HepG2 (cell line): Measurements from ENCODE around the gene TMEM170B. TPM values are rescaled to one million over a fixed set of nuclear protein-coding genes. Genes with fewer than 3 reads are reported as not detected.

Experiments
- GABPA ChIP-seq, 2 experiments: IDR thresholded peaks; 2 replicates each; pipeline ENCODE4 v1.6.1; 2011 to 2016; ENCODE audit warnings: low read depth in 2 of 2, low read length in 1 of 2, missing biosample characterization in 1 of 2, missing genetic modification characterization in 1 of 2
- HDAC2 ChIP-seq: sonication (generic); formaldehyde crosslinking; IDR thresholded peaks from 2 replicates; pipeline ENCODE4 v1.4.0; 2020; ENCODE audit warnings: missing genetic modification reagents
- HNF4G ChIP-seq, 2 experiments: sonication (generic) in 1 of 2; formaldehyde crosslinking in 1 of 2; IDR thresholded peaks; 2 replicates each; pipeline versions ENCODE4 v1.4.0 to v1.6.1; 2011 to 2020; ENCODE audit warnings: borderline replicate concordance in 2 of 2, low read depth in 2 of 2, mild to moderate bottlenecking in 2 of 2, low read length in 1 of 2, missing genetic modification reagents in 1 of 2, moderate library complexity in 1 of 2
- MED1 ChIP-seq: sonication (generic); formaldehyde crosslinking; IDR thresholded peaks from 2 replicates; pipeline ENCODE4 v1.4.0; 2020; ENCODE audit warnings: missing genetic modification reagents
- MTF1 ChIP-seq: sonication (generic); formaldehyde crosslinking; IDR thresholded peaks from 2 replicates; pipeline ENCODE4 v1.5.0; 2020; ENCODE audit warnings: missing genetic modification reagents
- NCOA2 ChIP-seq: sonication (generic); formaldehyde crosslinking; IDR thresholded peaks from 2 replicates; pipeline ENCODE4 v1.8.0; 2022; ENCODE audit warnings: inconsistent platforms
- NCOR1 ChIP-seq: fragments of 200-600 bp; sonication (generic); IDR thresholded peaks from 2 replicates; pipeline ENCODE4 v1.7.0; 2017; ENCODE audit warnings: antibody characterized with exemption, low read length, borderline replicate concordance
- NR2F1 ChIP-seq, 2 experiments: fragments of 450-650 bp in 1 of 2; formaldehyde crosslinking in 1 of 2; IDR thresholded peaks; 2 replicates each; pipeline versions ENCODE4 v1.5.0 to v1.6.1; 2016 to 2020; ENCODE audit warnings: mild to moderate bottlenecking in 1 of 2, missing compliant biosample characterization in 1 of 2, missing genetic modification reagents in 1 of 2, moderate library complexity in 1 of 2
- POGZ ChIP-seq: sonication (generic); formaldehyde crosslinking; IDR thresholded peaks from 2 replicates; pipeline ENCODE4 v1.4.0; 2020; ENCODE audit warnings: mild to moderate bottlenecking, missing genetic modification reagents
- POLR2G ChIP-seq: fragments of 200-400 bp; formaldehyde crosslinking; IDR thresholded peaks from 2 replicates; pipeline ENCODE4 v1.6.1; 2018; ENCODE audit warnings: mild to moderate bottlenecking, low read depth, low read length, moderate library complexity
- REXO4 ChIP-seq: sonication (generic); formaldehyde crosslinking; IDR thresholded peaks from 2 replicates; pipeline ENCODE4 v1.8.0; 2022; ENCODE audit warnings: missing genetic modification reagents, mild to moderate bottlenecking, borderline replicate concordance
- SOX6 ChIP-seq, 2 experiments: fragments of 450-650 bp in 1 of 2; sonication (generic) in 1 of 2; formaldehyde crosslinking in 1 of 2; IDR thresholded peaks; 2 replicates each; pipeline versions ENCODE4 v1.4.0 to v1.6.1; 2017 to 2020; ENCODE audit warnings: antibody characterized with exemption in 1 of 2, mild to moderate bottlenecking in 1 of 2, missing genetic modification reagents in 1 of 2
- polyA plus RNA-seq, 8 experiments: library from polyadenylated mRNA; depleted of rRNA in 3 of 8; stranded (reverse) in 7 of 8; unstranded in 1 of 8; fragments of >200 nt; fragmentation: Illumina TruSeq in 4 of 8; extraction: Trizol in 4 of 8; gene quantifications; 2 replicates each; pipeline versions ENCODE4 v1.2.1 to v1.2.3, GENCODE V29; 2011 to 2016; ENCODE audit warnings: low read depth in 4 of 8, missing spikeins in 1 of 8, mixed read lengths in 1 of 8; ENCODE audit not compliant: insufficient read depth in 1 of 8
- total RNA-seq, 5 experiments: library from RNA; depleted of rRNA; stranded (reverse); fragments of >200 nt; fragmentation: Illumina TruSeq; extraction: Trizol; gene quantifications; 2 replicates each; pipeline ENCODE4 v1.2.3, GENCODE V29; 2016; ENCODE audit warnings: low read depth in 1 of 5
- TF ChIP-seq, protein P1 (sequence below): IDR thresholded peaks from 2 replicates; pipeline ENCODE4 v1.6.1; 2016; ENCODE audit warnings: low read depth
- TF ChIP-seq, protein P2 (sequence below): sonication (generic); formaldehyde crosslinking; IDR thresholded peaks from 2 replicates; pipeline ENCODE4 v1.8.0; 2022; ENCODE audit warnings: mild to moderate bottlenecking, missing genetic modification reagents, borderline replicate concordance
- TF ChIP-seq, protein P3 (sequence below): sonication (generic); formaldehyde crosslinking; IDR thresholded peaks from 2 replicates; pipeline ENCODE4 v1.4.0; 2020; ENCODE audit warnings: missing genetic modification reagents
- TF ChIP-seq, protein P4 (sequence below): sonication (generic); formaldehyde crosslinking; conservative IDR thresholded peaks from 2 replicates; pipeline ENCODE4 v1.4.0; 2020; ENCODE audit warnings: mild to moderate bottlenecking, missing genetic modification reagents, moderate library complexity

TMEM170B gene
- total and polyA plus RNA-seq, 2 of the 13 experiments (the other 11 are each of a cell fraction or from before 2014, with no cell fraction given): 3.3 to 9.4 TPM

DNA sequence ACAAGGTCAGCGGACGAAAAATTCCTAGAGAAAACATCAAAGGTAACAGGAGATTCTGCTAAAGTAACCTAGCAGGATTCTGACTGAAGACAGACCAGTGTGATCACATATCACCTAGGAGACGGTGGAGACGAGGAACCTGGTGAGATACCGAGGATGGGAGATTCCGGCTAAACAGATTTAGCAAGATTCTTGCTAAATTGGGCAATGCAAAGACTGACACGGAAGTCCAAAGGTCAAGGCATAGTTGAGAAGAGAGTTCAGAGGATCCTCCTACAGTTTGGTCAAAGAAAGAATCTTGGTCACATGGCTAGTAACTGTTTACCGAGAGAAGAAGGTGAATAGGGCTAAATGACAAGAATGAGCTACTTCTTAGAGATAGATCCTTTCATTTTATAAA is 61.1 kb downstream of the TMEM170B start (continued):
- TF ChIP-seq, protein P1, sequence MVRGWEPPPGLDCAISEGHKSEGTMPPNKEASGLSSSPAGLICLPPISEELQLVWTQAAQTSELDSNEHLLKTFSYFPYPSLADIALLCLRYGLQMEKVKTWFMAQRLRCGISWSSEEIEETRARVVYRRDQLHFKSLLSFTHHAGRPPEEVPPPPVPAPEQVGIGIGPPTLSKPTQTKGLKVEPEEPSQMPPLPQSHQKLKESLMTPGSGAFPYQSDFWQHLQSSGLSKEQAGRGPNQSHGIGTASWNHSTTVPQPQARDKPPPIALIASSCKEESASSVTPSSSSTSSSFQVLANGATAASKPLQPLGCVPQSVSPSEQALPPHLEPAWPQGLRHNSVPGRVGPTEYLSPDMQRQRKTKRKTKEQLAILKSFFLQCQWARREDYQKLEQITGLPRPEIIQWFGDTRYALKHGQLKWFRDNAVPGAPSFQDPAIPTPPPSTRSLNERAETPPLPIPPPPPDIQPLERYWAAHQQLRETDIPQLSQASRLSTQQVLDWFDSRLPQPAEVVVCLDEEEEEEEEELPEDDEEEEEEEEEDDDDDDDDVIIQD: peak; percentile 53; the same call in 1 of the 2 replicates
- peak; percentile 55; the same call in 1 of the 2 replicates for TF ChIP-seq HDAC2 (CRISPR knock-in tag)
- peak; percentile 47; the same call in 1 of the 2 replicates for TF ChIP-seq NCOA2 (CRISPR knock-in tag)
- TF ChIP-seq MED1 (CRISPR knock-in tag): peak; percentile 54; the same call in 1 of the 2 replicates
- TF ChIP-seq, protein P2, sequence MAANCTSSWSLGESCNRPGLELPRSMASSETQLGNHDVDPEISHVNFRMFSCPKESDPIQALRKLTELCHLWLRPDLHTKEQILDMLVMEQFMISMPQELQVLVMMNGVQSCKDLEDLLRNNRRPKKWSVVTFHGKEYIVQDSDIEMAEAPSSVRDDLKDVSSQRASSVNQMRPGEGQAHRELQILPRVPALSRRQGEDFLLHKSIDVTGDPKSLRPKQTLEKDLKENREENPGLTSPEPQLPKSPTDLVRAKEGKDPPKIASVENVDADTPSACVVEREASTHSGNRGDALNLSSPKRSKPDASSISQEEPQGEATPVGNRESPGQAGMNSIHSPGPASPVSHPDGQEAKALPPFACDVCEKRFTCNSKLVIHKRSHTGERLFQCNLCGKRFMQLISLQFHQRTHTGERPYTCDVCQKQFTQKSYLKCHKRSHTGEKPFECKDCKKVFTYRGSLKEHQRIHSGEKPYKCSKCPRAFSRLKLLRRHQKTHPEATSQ (CRISPR knock-in tag): no peak
- peak; percentile 52 to 57; a peak in 2 of 4 replicates for TF ChIP-seq NR2F1 (CRISPR knock-in tag; IDR thresholded peaks at IDR 0.05)
- TF ChIP-seq NCOR1: peak; percentile 56; the same call in 1 of the 2 replicates
- peak; percentile 89 for TF ChIP-seq HNF4G (IDR thresholded peaks at IDR 0.05; ENCODE audit: borderline replicate concordance, low read depth, low read length)
- TF ChIP-seq HNF4G (CRISPR knock-in tag; IDR thresholded peaks at IDR 0.05; ENCODE audit: borderline replicate concordance, low read depth): peak; percentile 68; the same call in 1 of the 2 replicates
- no peak for TF ChIP-seq MTF1 (CRISPR knock-in tag)
- TF ChIP-seq, protein P3, sequence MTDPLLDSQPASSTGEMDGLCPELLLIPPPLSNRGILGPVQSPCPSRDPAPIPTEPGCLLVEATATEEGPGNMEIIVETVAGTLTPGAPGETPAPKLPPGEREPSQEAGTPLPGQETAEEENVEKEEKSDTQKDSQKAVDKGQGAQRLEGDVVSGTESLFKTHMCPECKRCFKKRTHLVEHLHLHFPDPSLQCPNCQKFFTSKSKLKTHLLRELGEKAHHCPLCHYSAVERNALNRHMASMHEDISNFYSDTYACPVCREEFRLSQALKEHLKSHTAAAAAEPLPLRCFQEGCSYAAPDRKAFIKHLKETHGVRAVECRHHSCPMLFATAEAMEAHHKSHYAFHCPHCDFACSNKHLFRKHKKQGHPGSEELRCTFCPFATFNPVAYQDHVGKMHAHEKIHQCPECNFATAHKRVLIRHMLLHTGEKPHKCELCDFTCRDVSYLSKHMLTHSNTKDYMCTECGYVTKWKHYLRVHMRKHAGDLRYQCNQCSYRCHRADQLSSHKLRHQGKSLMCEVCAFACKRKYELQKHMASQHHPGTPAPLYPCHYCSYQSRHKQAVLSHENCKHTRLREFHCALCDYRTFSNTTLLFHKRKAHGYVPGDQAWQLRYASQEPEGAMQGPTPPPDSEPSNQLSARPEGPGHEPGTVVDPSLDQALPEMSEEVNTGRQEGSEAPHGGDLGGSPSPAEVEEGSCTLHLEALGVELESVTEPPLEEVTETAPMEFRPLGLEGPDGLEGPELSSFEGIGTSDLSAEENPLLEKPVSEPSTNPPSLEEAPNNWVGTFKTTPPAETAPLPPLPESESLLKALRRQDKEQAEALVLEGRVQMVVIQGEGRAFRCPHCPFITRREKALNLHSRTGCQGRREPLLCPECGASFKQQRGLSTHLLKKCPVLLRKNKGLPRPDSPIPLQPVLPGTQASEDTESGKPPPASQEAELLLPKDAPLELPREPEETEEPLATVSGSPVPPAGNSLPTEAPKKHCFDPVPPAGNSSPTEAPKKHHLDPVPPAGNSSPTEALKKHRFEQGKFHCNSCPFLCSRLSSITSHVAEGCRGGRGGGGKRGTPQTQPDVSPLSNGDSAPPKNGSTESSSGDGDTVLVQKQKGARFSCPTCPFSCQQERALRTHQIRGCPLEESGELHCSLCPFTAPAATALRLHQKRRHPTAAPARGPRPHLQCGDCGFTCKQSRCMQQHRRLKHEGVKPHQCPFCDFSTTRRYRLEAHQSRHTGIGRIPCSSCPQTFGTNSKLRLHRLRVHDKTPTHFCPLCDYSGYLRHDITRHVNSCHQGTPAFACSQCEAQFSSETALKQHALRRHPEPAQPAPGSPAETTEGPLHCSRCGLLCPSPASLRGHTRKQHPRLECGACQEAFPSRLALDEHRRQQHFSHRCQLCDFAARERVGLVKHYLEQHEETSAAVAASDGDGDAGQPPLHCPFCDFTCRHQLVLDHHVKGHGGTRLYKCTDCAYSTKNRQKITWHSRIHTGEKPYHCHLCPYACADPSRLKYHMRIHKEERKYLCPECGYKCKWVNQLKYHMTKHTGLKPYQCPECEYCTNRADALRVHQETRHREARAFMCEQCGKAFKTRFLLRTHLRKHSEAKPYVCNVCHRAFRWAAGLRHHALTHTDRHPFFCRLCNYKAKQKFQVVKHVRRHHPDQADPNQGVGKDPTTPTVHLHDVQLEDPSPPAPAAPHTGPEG: no peak
- TF ChIP-seq, protein P4, sequence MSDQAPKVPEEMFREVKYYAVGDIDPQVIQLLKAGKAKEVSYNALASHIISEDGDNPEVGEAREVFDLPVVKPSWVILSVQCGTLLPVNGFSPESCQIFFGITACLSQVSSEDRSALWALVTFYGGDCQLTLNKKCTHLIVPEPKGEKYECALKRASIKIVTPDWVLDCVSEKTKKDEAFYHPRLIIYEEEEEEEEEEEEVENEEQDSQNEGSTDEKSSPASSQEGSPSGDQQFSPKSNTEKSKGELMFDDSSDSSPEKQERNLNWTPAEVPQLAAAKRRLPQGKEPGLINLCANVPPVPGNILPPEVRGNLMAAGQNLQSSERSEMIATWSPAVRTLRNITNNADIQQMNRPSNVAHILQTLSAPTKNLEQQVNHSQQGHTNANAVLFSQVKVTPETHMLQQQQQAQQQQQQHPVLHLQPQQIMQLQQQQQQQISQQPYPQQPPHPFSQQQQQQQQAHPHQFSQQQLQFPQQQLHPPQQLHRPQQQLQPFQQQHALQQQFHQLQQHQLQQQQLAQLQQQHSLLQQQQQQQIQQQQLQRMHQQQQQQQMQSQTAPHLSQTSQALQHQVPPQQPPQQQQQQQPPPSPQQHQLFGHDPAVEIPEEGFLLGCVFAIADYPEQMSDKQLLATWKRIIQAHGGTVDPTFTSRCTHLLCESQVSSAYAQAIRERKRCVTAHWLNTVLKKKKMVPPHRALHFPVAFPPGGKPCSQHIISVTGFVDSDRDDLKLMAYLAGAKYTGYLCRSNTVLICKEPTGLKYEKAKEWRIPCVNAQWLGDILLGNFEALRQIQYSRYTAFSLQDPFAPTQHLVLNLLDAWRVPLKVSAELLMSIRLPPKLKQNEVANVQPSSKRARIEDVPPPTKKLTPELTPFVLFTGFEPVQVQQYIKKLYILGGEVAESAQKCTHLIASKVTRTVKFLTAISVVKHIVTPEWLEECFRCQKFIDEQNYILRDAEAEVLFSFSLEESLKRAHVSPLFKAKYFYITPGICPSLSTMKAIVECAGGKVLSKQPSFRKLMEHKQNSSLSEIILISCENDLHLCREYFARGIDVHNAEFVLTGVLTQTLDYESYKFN (CRISPR knock-in tag): peak; percentile 57
- no peak for TF ChIP-seq POLR2G
- TF ChIP-seq SOX6 (IDR thresholded peaks at IDR 0.05): no peak
- TF ChIP-seq SOX6 (CRISPR knock-in tag; IDR thresholded peaks at IDR 0.05): peak; percentile 69; the same call in 1 of the 2 replicates
- TF ChIP-seq REXO4: no peak
- TF ChIP-seq POGZ: peak; percentile 70; the same call in 1 of the 2 replicates
- no peak for TF ChIP-seq GABPA (IDR thresholded peaks at IDR 0.05; ENCODE audit: low read depth, low read length)
- TF ChIP-seq GABPA (CRISPR knock-in tag; IDR thresholded peaks at IDR 0.05; ENCODE audit: low read depth): 0 out of 2 replicates have a peak, but pooled peaks have one; percentile 28
